D721Med (cell line): ENCODE results near the gene PCDHA9.

Experiments used
- DNase-seq: peaks from one replicate; pipeline ENCODE4 v3.0.0; 2011; ENCODE audit warnings: low spot score; ENCODE audit not compliant: insufficient read length
- FAIRE-seq: peaks from 2 replicates; lab custom pipeline; 2011; peaks lifted over from hg19 to GRCh38; lab: Jason Lieb, UNC
- TF ChIP-seq, protein P1 (sequence below): IDR thresholded peaks from 2 replicates; pipeline ENCODE4 v1.5.1; 2012; ENCODE audit warnings: mild to moderate bottlenecking, control low read depth; ENCODE audit not compliant: insufficient read depth; ENCODE audit errors: missing control alignments

Gene PCDHA9

DNA sequence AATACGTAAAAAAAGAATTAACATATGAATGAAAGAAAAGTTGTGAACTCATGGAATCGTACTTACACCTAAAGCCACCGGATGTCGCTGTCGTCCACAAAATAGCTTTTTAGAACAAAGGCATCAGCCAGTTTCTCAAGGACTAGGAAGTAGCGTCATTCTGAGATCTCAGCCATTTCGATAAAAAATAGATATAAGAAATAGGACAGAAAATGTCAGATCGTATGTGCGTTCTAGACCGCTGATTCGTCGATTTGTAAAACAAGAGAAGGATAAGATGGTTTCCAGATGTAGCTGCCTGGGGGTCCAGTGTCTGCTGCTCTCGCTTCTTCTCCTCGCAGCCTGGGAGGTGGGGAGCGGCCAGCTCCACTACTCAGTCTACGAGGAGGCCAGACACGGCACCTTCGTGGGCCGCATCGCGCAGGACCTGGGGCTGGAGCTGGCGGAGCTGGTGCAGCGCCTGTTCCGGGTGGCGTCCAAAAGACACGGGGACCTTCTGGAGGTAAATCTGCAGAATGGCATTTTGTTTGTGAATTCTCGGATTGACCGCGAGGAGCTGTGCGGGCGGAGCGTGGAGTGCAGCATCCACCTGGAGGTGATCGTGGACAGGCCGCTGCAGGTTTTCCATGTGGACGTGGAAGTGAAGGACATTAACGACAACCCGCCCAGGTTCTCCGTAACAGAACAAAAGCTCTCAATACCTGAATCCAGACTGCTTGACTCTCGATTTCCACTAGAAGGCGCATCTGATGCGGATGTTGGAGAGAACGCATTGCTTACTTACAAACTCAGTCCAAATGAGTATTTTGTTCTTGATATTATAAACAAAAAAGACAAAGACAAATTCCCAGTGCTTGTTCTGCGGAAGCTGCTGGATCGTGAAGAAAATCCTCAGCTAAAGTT, 7.8 kb downstream of the PCDHA9 start, which contains the start of gene PCDHA10:
Gene PCDHA10 (plus strand): TSS at position 126 of the 903 bp plus-strand sequence. CDS start 152 bp downstream, at position 278.
- no peak for DNase-seq
- no peak for FAIRE-seq
- TF ChIP-seq, protein P1, sequence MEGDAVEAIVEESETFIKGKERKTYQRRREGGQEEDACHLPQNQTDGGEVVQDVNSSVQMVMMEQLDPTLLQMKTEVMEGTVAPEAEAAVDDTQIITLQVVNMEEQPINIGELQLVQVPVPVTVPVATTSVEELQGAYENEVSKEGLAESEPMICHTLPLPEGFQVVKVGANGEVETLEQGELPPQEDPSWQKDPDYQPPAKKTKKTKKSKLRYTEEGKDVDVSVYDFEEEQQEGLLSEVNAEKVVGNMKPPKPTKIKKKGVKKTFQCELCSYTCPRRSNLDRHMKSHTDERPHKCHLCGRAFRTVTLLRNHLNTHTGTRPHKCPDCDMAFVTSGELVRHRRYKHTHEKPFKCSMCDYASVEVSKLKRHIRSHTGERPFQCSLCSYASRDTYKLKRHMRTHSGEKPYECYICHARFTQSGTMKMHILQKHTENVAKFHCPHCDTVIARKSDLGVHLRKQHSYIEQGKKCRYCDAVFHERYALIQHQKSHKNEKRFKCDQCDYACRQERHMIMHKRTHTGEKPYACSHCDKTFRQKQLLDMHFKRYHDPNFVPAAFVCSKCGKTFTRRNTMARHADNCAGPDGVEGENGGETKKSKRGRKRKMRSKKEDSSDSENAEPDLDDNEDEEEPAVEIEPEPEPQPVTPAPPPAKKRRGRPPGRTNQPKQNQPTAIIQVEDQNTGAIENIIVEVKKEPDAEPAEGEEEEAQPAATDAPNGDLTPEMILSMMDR: no peak

- DNase-seq: no peak
- TF ChIP-seq, protein P1: no peak
- FAIRE-seq: no peak
Measured at GRCh38 chr5:140857177-140857986, 9.2 kb downstream of the PCDHA9 start.

GRCh38 chr5:140857987-140858240, 9.7 kb downstream of the PCDHA9 start:
- TF ChIP-seq, protein P1: no peak
- DNase-seq: no peak
- no peak for FAIRE-seq

GRCh38 chr5:140862441-140863295, 14.5 kb downstream of the PCDHA9 start:
- TF ChIP-seq, protein P1: no peak
- DNase-seq (no peak), FAIRE-seq (no peak)

GRCh38 chr5:140868721-140869554, 20.8 kb downstream of the PCDHA9 start, which contains the start of gene PCDHA11:
Gene PCDHA11, plus strand, starts transcription at chr5:140868957. Its CDS starts 147 bp downstream, at chr5:140869104.
- TF ChIP-seq, protein P1: no peak
- DNase-seq (no peak), FAIRE-seq (no peak)

- TF ChIP-seq, protein P1: peak; percentile 20
- FAIRE-seq: no peak
- no peak for DNase-seq
Measured at GRCh38 chr5:140869555-140869886, 21.3 kb downstream of the PCDHA9 start.
